Activated T-helper 2 cell treated with anti-CD3 and anti-CD28 coated beads, Interferon-gamma antibody, Interleukin-2, Interleukin-4, amounts not matched to agents 10 μg/mL and 5 μg/mL and 100 μg/mL, durations not matched to agents 14 hours and 24 hours and 36 hours (primary cell): ENCODE results near the gene CACNG6. TPM values are rescaled to one million over a fixed set of nuclear protein-coding genes. Genes with fewer than 3 reads are reported as not detected.

Source experiments
- DNase-seq: peaks from one replicate; pipeline ENCODE4 v3.0.0; 2021; ENCODE audit warnings: low spot score
- H3K27ac Mint-ChIP-seq: one replicate; pipeline ENCODE4 v1.8.0; 2021; ENCODE audit warnings: mixed read lengths
- H3K27me3 Mint-ChIP-seq: one replicate; pipeline ENCODE4 v1.8.0; 2021; ENCODE audit warnings: low read depth, mixed read lengths
- H3K36me3 Mint-ChIP-seq: one replicate; pipeline ENCODE4 v1.8.0; 2021; ENCODE audit warnings: low read depth, mixed read lengths
- H3K4me1 Mint-ChIP-seq: one replicate; pipeline ENCODE4 v1.8.0; 2021; ENCODE audit warnings: low read depth, mixed read lengths
- H3K4me3 Mint-ChIP-seq: one replicate; pipeline ENCODE4 v1.8.0; 2021; ENCODE audit warnings: low read depth, mild to moderate bottlenecking, moderate library complexity, mixed read lengths
- H3K9me3 Mint-ChIP-seq: one replicate; pipeline ENCODE4 v1.8.0; 2021; ENCODE audit warnings: mixed read lengths
- intact Hi-C: fragments of 100-400 bp; cut with micrococcal nuclease; formaldehyde crosslinking; loops from one replicate; pipeline ENCODE4 v1.15.1; 2023
- total RNA-seq: library from RNA; stranded (reverse); gene quantifications from 2 replicates; pipeline ENCODE4 v1.2.3, GENCODE V29; 2022

The CACNG6 gene
- total RNA-seq, 1 donor from 2014 or later: not detected

GRCh38 chr19:53958168-53958571 is 33.3 kb upstream of the CACNG6 start:
- DNase-seq: no peak
- H3K27me3 Mint-ChIP-seq: peaks cover 52% of the 10 kb centered on the region
- no peak overlapping the region for H3K27ac Mint-ChIP-seq
- H3K9me3 Mint-ChIP-seq: no peaks in the 10 kb centered on the region
- no peak overlapping the region for H3K4me3 Mint-ChIP-seq
- no peaks in the 10 kb centered on the region for H3K36me3 Mint-ChIP-seq
- peaks cover 2% of the 10 kb centered on the region for H3K4me1 Mint-ChIP-seq
- intact Hi-C loops: no loop called here

DNA sequence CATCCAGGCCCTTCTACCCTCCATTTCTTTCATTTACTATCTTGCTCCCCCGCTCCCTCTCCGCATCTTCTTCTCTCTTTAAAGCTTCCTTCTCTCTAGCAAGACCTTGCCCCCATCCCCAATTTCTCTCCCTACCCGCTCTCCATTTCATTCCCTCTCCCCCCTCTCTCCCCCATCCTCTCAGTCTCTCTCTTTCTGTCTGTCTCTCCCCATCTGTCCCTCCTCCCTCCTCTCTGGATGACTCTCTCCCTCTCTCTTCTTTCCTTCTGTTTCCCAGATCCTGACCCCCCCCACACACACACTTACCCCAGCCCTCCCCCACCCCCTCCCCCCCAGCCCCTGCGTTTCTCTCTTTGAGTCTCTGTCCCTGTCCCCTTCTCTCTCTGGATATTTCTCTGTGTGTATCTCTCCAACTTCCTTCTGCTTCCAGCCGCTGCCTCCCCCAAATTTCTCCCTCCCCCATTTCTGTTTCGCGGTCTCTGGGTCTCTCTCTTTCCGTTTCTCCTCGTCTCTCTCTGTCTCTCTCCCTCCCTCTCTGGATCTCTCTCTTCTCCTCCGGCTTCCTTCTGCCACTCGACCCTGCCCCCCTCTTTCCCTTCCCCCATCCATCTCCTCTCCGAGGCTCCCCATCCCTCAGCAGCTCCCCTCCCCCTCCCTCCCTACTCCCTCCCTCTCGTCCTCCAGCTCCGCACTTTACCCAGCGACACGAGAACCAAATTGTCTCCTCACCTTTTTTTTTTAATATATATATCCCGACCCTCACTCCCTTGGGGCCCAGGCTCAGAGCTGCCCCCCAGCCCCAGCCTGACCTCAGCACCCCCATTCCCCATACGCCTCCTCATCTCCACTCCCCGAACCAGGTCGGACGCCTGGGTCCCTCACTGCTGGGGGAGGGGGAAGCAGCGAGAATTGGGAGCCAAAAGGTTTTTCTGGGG is 32.3 kb upstream of the CACNG6 start:
- Mint-ChIP-seq H3K36me3 (no peaks in the 10 kb centered on the region), H3K27ac (no peak overlapping the region), H3K4me1 (peaks cover 2% of the 10 kb centered on the region), H3K4me3 (no peak overlapping the region), H3K27me3 (peaks cover 60% of the 10 kb centered on the region), H3K9me3 (no peaks in the 10 kb centered on the region)
- intact Hi-C loops: no loop called here
- no peak for DNase-seq

DNA sequence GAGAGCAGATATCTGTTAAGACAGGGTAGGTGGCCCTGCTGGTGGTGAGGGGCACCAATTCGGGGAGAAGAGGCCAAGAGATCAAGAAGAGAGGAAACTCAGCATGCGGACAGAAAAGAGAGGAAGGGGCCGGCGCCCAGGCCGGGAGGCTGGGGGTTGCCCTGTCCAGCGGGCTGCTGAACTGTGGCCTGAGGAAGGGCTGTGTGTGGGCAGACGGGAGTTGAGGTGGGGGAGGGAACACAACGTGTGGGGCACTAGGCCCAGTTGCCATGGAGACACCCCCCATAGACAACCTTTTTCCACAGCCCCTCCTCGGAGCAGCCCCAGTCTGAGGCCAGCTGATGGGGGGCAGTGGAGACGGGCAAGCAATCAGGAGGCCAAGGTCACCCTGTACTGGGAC is 31.2 kb upstream of the CACNG6 start:
- H3K9me3 Mint-ChIP-seq: no peaks in the 10 kb centered on the region
- intact Hi-C loops: no loop called here
- H3K27me3 Mint-ChIP-seq: peaks cover 68% of the 10 kb centered on the region
- no peak for DNase-seq
- H3K27ac Mint-ChIP-seq: no peak overlapping the region
- no peaks in the 10 kb centered on the region for H3K36me3 Mint-ChIP-seq
- H3K4me3 Mint-ChIP-seq: no peak overlapping the region
- peaks cover 2% of the 10 kb centered on the region for H3K4me1 Mint-ChIP-seq

- no peak for DNase-seq
- Mint-ChIP-seq H3K27me3 (peaks cover 70% of the 10 kb centered on the region), H3K36me3 (no peaks in the 10 kb centered on the region), H3K4me1 (peaks cover 2% of the 10 kb centered on the region), H3K27ac (no peak overlapping the region), H3K4me3 (no peak overlapping the region), H3K9me3 (no peaks in the 10 kb centered on the region)
- intact Hi-C loops: no loop called here
These were observed 30.6 kb upstream of the CACNG6 start for GRCh38 chr19:53960886-53961285.

GRCh38 chr19:53961523-53962356 is 29.7 kb upstream of the CACNG6 start:
- H3K27ac Mint-ChIP-seq: no peak overlapping the region

DNA sequence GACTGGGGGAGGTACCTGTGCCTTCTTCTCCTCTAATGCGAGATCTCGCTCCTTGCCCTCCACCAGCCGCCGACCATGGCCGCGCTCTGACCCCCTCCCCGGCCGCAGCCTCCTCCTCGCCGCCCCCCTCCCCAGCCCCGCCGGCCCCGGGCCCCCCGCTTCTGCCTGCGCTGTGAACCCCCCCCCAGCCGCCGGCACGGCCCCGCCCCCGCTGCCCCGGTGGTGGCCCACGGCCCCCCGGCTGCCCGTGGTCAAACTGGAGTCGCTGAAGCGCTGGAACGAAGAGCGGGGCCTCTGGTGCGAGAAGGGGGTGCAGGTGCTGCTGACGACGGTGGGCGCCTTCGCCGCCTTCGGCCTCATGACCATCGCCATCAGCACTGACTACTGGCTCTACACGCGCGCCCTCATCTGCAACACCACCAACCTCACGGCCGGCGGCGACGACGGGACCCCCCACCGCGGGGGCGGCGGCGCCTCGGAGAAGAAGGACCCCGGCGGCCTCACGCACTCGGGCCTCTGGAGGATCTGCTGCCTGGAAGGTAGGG is 28.5 kb upstream of the CACNG6 start, which contains the start of gene CACNG8:
Gene CACNG8, plus strand, starts transcription at position 51 of the 545 bp plus-strand sequence.
- intact Hi-C loops: no loop called here
- H3K27me3 Mint-ChIP-seq: peaks cover 59% of the 10 kb centered on the region
- H3K4me3 Mint-ChIP-seq: no peak within 1 kb of the TSS
- H3K36me3 Mint-ChIP-seq: no peaks in the 10 kb centered on the region
- H3K9me3 Mint-ChIP-seq: no peaks in the 10 kb centered on the region
- H3K4me1 Mint-ChIP-seq: peaks cover 2% of the 10 kb centered on the region
- no peak for DNase-seq
- H3K27ac Mint-ChIP-seq: no peak within 1 kb of the TSS

More at GRCh38 chr19:53961523-53962356, 29.7 kb upstream of the CACNG6 start:
- peaks cover 70% of the 10 kb centered on the region for H3K27me3 Mint-ChIP-seq
- intact Hi-C loops: no loop called here
- H3K9me3 Mint-ChIP-seq: no peaks in the 10 kb centered on the region
- DNase-seq: no peak
- no peaks in the 10 kb centered on the region for H3K36me3 Mint-ChIP-seq
- H3K4me3 Mint-ChIP-seq: no peak overlapping the region
- H3K4me1 Mint-ChIP-seq: peaks cover 2% of the 10 kb centered on the region

DNA sequence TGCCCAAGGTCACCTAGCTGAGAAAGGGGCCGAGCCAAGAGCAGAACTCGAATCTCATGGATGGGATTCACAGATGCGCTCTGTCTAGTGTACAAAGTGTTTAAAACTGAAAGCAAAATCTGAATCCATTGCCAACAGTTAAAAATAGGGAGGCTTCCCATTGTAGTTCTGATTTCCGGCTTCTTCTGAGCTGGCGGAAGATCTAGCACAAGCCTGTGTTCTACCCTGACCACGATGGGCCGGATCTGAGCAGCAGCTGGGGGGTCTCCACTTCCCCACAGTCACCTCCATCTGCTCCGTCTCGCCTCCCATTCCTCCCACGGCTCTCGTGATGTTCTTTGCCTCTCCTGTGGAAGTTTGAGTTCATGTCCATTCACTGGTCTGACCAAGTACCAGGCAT is 26.3 kb upstream of the CACNG6 start:
- H3K27ac Mint-ChIP-seq: no peak overlapping the region
- H3K9me3 Mint-ChIP-seq: no peaks in the 10 kb centered on the region
- no peak for DNase-seq
- H3K36me3 Mint-ChIP-seq: no peaks in the 10 kb centered on the region
- H3K4me3 Mint-ChIP-seq: no peak overlapping the region
- peaks cover 42% of the 10 kb centered on the region for H3K27me3 Mint-ChIP-seq
- H3K4me1 Mint-ChIP-seq: no peaks in the 10 kb centered on the region
- intact Hi-C loops: no loop called here

GRCh38 chr19:53966931-53967330 is 24.5 kb upstream of the CACNG6 start:
- Mint-ChIP-seq H3K27me3 (peaks cover 29% of the 10 kb centered on the region), H3K4me3 (no peak overlapping the region), H3K4me1 (no peaks in the 10 kb centered on the region), H3K36me3 (no peaks in the 10 kb centered on the region), H3K27ac (no peak overlapping the region), H3K9me3 (no peaks in the 10 kb centered on the region)
- intact Hi-C loops: no loop called here
- no peak for DNase-seq

DNA sequence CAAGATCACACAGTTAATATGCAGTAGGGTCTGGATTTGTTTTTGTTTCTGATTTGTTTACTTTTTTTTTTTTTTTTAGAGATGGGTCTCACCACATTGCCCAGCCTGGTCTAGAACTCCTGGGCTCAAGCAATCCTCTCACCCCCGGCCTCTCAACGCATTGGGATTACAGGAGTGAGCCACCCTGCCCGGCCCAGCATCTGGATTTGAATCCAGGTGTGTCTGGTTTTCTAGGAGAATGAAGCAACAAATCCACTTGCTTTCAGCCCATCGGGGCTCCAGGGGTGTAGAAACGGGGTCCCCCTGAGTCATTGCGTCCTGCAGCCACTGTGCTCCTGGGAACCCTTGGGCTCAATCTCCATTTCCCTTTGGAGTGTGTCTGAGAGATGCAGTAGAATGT is 22.1 kb upstream of the CACNG6 start:
- Mint-ChIP-seq H3K4me3 (no peak overlapping the region), H3K27me3 (peaks cover 16% of the 10 kb centered on the region), H3K27ac (no peak overlapping the region), H3K36me3 (no peaks in the 10 kb centered on the region), H3K4me1 (no peaks in the 10 kb centered on the region), H3K9me3 (no peaks in the 10 kb centered on the region)
- DNase-seq: no peak
- intact Hi-C loops: no loop called here

DNA sequence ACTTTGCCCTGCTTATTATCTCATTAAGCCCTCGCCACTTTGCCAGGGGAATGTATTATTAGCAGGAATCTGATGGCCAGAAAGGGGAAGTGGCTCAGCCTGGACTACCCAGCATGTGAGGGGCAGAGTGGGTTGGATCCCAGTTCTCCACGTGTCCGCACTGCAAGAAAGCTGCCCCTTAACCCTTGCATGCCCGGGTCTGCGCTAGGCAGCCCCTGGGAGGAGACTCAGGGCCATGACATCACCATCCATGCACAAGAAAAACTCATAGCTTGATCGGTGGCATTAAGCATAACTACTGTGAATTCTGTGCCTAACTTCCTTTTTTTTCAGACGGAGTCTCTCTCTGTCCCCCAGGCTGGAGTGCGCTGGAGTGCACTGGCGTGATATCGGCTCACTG is 19.8 kb upstream of the CACNG6 start:
- H3K4me3 Mint-ChIP-seq: no peak overlapping the region
- intact Hi-C loops: loop anchor here (10.0 kb wide), 1 partner anchor 53 kb away; no protein-coding TSS in a partner anchor
- H3K27me3 Mint-ChIP-seq: peaks cover 3% of the 10 kb centered on the region
- no peak for DNase-seq
- no peaks in the 10 kb centered on the region for H3K9me3 Mint-ChIP-seq
- no peak overlapping the region for H3K27ac Mint-ChIP-seq
- no peaks in the 10 kb centered on the region for H3K36me3 Mint-ChIP-seq
- no peaks in the 10 kb centered on the region for H3K4me1 Mint-ChIP-seq

DNA sequence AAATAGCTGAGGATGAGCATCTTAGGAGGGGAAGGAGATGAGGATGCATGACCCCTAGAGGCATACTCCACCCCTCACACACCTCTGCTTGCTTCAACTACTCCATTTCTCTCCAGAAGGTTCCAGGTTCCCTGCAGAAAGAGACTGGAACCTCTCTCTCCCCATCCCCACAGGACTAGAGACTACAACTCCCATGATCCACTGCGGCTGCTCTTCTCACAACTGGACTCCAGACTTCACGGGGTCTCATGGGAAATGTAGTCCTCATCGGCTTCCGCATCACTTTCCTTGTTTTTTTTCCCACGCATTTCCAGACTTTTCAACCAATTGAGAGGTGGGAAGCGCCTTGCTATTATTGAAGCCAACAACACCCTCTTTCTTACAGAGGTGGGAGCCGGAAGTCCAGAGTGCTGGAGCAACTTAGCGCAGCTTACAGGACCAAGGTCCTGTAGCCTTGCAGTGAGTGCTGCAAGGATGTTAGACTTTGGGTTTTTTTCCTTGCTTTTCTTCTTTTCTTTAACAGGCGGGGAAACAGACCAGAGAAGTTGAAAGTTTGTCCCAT is 13.9 kb upstream of the CACNG6 start:
- peaks cover 10% of the 10 kb centered on the region for H3K36me3 Mint-ChIP-seq
- peaks cover 17% of the 10 kb centered on the region for H3K9me3 Mint-ChIP-seq
- H3K4me1 Mint-ChIP-seq: peaks cover 11% of the 10 kb centered on the region
- no peak overlapping the region for H3K27ac Mint-ChIP-seq
- H3K4me3 Mint-ChIP-seq: peak overlapping the region; percentile 40
- intact Hi-C loops: loop anchor here (1.0 to 10.0 kb wide), 2 partner anchors 47 to 69 kb away; no protein-coding TSS in a partner anchor
- peak; percentile 36 for DNase-seq
- H3K27me3 Mint-ChIP-seq: peaks cover 44% of the 10 kb centered on the region

- peaks cover 10% of the 10 kb centered on the region for H3K36me3 Mint-ChIP-seq
- peaks cover 17% of the 10 kb centered on the region for H3K9me3 Mint-ChIP-seq
- peaks cover 11% of the 10 kb centered on the region for H3K4me1 Mint-ChIP-seq
- peak overlapping the region; percentile 40 for H3K4me3 Mint-ChIP-seq
- no peak for DNase-seq
- no peak overlapping the region for H3K27ac Mint-ChIP-seq
- H3K27me3 Mint-ChIP-seq: peaks cover 44% of the 10 kb centered on the region
- intact Hi-C loops: loop anchor here (1.0 to 10.0 kb wide), 2 partner anchors 47 to 70 kb away; no protein-coding TSS in a partner anchor
These were observed 13.3 kb upstream of the CACNG6 start for GRCh38 chr19:53977991-53978731.
